ENCODE results near the gene R3HCC1L. TPM values are rescaled to one million over a fixed set of nuclear protein-coding genes. Genes with fewer than 3 reads are reported as not detected.
A peak's percentile ranks its signal among the peaks of the same experiment; 100 is the strongest.
"Not testable (repeated sequence)": the region's sequence is repeated elsewhere in the genome, so short reads cannot be mapped to it uniquely, and the experiment has no call there.

The R3HCC1L gene
- total RNA-seq, 2 experiments from 2014 or later, result 13.5 to 16.8 TPM

DNA sequence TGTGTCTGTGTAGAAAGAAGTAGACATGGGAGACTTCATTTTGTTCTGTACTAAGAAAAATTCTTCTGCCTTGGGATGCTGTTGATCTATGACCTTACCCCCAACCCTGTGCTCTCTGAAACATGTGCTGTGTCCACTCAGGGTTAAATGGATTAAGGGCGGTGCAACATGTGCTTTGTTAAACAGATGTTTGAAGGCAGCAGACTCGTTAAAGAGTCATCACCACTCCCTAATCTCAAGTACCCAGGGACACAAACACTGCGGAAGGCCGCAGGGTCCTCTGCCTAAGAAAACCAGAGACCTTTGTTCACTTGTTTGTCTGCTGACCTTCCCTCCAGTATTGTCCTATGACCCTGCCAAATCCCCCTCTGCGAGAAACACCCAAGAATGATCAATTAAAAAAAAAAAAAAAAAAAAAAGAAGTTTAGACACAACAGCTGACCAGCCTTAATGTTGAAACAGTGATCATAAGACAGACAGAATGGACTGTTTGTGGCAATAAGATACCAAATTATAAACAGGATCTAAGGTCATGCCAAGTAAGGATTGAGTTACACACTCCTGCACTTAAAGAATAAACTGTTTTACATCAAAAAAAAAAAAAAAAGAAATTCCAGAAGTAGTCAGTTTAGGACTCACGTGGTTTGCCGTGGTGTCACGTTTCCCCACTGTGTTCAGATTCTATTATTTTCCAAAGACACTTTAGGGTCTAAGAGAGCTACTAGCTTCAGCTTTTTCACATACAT, 18.9 kb downstream of the R3HCC1L start:
- H3K4me3 Mint-ChIP-seq; DNase-seq; H3K27ac Mint-ChIP-seq; intact Hi-C loops (cut with DNase I, micrococcal nuclease); POLR2A ChIA-PET; H3K27me3 Mint-ChIP-seq; ATAC-seq; CTCF ChIA-PET: not testable (repeated sequence)
- Mint-ChIP-seq H3K36me3 (ENCODE audit: low read depth) (peaks cover 59% of the 10 kb centered on the region), H3K4me1 (peaks cover 22% of the 10 kb centered on the region), H3K9me3 (ENCODE audit: low read depth) (peaks cover 29% of the 10 kb centered on the region)

- Mint-ChIP-seq H3K4me3 (no peak overlapping the region), H3K27me3 (no peaks in the 10 kb centered on the region), H3K36me3 (ENCODE audit: low read depth) (peaks cover 54% of the 10 kb centered on the region), H3K4me1 (peaks cover 22% of the 10 kb centered on the region), H3K27ac (no peak overlapping the region), H3K9me3 (ENCODE audit: low read depth) (peaks cover 24% of the 10 kb centered on the region)
- ATAC-seq (no peak), DNase-seq (no peak)
- intact Hi-C loops (cut with DNase I, micrococcal nuclease), result no loop called here
- POLR2A ChIA-PET, result no interaction called here
- CTCF ChIA-PET, result no interaction called here
Observed at GRCh38 chr10:98154076-98154475, 19.6 kb downstream of the R3HCC1L start.

DNA sequence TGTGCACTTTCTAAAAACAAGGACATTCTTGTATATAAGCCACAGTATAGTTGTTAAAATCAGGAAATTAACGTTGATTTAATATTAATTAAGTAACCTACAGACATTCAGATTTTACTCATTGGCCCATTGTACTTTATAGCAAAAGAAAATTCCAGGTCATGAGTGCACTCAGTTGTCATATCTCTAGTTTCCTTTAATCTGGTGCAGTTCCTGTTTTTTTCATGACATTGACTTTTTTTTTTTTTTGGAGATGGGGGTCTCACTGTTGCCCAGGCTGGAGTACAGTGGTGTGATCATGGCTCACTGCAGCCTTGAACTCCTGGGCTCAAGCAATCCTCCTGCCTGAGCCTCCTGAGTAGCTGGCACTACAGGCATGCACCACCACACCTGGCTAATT, 24.1 kb downstream of the R3HCC1L start:
- intact Hi-C loops (cut with DNase I, micrococcal nuclease), result no loop called here
- Mint-ChIP-seq H3K27ac (no peak overlapping the region), H3K36me3 (ENCODE audit: low read depth) (peaks cover 35% of the 10 kb centered on the region), H3K9me3 (ENCODE audit: low read depth) (no peaks in the 10 kb centered on the region), H3K4me3 (no peak overlapping the region), H3K27me3 (no peaks in the 10 kb centered on the region), H3K4me1 (peaks cover 22% of the 10 kb centered on the region)
- no peak for DNase-seq
- ATAC-seq, result no peak
- ChIA-PET POLR2A (no interaction called here), CTCF (interaction anchor here (1.1 kb wide), 1 partner anchor 12 kb away, joined by 6 read pairs; no protein-coding TSS in a partner anchor)

GRCh38 chr10:98163941-98164340, 29.5 kb downstream of the R3HCC1L start:
- POLR2A ChIA-PET, result no interaction called here
- CTCF ChIA-PET, result no interaction called here
- no peaks in the 10 kb centered on the region for H3K9me3 Mint-ChIP-seq (ENCODE audit: low read depth)
- peaks cover 8% of the 10 kb centered on the region for H3K4me1 Mint-ChIP-seq
- intact Hi-C loops (cut with DNase I, micrococcal nuclease), result no loop called here
- H3K27ac Mint-ChIP-seq, result no peak overlapping the region
- H3K4me3 Mint-ChIP-seq, result no peak overlapping the region
- peaks cover 27% of the 10 kb centered on the region for H3K36me3 Mint-ChIP-seq (ENCODE audit: low read depth)
- DNase-seq (no peak), ATAC-seq (no peak)
- H3K27me3 Mint-ChIP-seq, result no peaks in the 10 kb centered on the region

- Mint-ChIP-seq H3K36me3 (ENCODE audit: low read depth) (peaks cover 26% of the 10 kb centered on the region), H3K4me3 (no peak overlapping the region), H3K27ac (no peak overlapping the region), H3K9me3 (ENCODE audit: low read depth) (no peaks in the 10 kb centered on the region), H3K4me1 (peaks cover 15% of the 10 kb centered on the region), H3K27me3 (no peaks in the 10 kb centered on the region)
- POLR2A ChIA-PET, result no interaction called here
- CTCF ChIA-PET, result interaction anchor here (0.5 to 1.3 kb wide), 3 partner anchors 9 to 1389 kb away, joined by 3 to 5 read pairs (median 4); no protein-coding TSS in a partner anchor
- DNase-seq (no peak), ATAC-seq (no peak)
- intact Hi-C loops (cut with DNase I, micrococcal nuclease), result no loop called here
Observed at GRCh38 chr10:98167191-98167590, 32.7 kb downstream of the R3HCC1L start.

GRCh38 chr10:98168147-98168546, 33.7 kb downstream of the R3HCC1L start:
- H3K27me3 Mint-ChIP-seq, result no peaks in the 10 kb centered on the region
- CTCF ChIA-PET, result interaction anchor here (0.7 to 1.9 kb wide), 4 partner anchors 8 to 158 kb away, joined by 3 to 5 read pairs (median 4); no protein-coding TSS in a partner anchor

GRCh38 chr10:98168766-98169165, 34.3 kb downstream of the R3HCC1L start:
- no peak overlapping the region for H3K27ac Mint-ChIP-seq
- ChIA-PET POLR2A (no interaction called here), CTCF (interaction anchor here (0.7 to 1.9 kb wide), 5 partner anchors 9 to 307 kb away, joined by 3 to 5 read pairs (median 4); no protein-coding TSS in a partner anchor)
- intact Hi-C loops (cut with DNase I, micrococcal nuclease), result no loop called here
- ATAC-seq, result no peak
- peaks cover 15% of the 10 kb centered on the region for H3K4me1 Mint-ChIP-seq
- DNase-seq, result no peak
- H3K27me3 Mint-ChIP-seq, result no peaks in the 10 kb centered on the region
- H3K36me3 Mint-ChIP-seq (ENCODE audit: low read depth), result peaks cover 21% of the 10 kb centered on the region
- no peak overlapping the region for H3K4me3 Mint-ChIP-seq
- H3K9me3 Mint-ChIP-seq (ENCODE audit: low read depth), result no peaks in the 10 kb centered on the region

More at GRCh38 chr10:98168147-98168546, 33.7 kb downstream of the R3HCC1L start:
- Mint-ChIP-seq H3K36me3 (ENCODE audit: low read depth) (peaks cover 21% of the 10 kb centered on the region), H3K4me3 (no peak overlapping the region), H3K27ac (no peak overlapping the region), H3K4me1 (peaks cover 15% of the 10 kb centered on the region), H3K9me3 (ENCODE audit: low read depth) (no peaks in the 10 kb centered on the region)
- no peak for ATAC-seq
- DNase-seq, result no peak
- POLR2A ChIA-PET, result interaction anchor here (0.5 kb wide), 1 partner anchor 19 kb away, joined by 3 read pairs; no protein-coding TSS in a partner anchor
- intact Hi-C loops (cut with DNase I, micrococcal nuclease), result no loop called here

GRCh38 chr10:98169379-98169778, 34.9 kb downstream of the R3HCC1L start:
- intact Hi-C loops (cut with DNase I, micrococcal nuclease), result no loop called here
- POLR2A ChIA-PET, result no interaction called here

DNA sequence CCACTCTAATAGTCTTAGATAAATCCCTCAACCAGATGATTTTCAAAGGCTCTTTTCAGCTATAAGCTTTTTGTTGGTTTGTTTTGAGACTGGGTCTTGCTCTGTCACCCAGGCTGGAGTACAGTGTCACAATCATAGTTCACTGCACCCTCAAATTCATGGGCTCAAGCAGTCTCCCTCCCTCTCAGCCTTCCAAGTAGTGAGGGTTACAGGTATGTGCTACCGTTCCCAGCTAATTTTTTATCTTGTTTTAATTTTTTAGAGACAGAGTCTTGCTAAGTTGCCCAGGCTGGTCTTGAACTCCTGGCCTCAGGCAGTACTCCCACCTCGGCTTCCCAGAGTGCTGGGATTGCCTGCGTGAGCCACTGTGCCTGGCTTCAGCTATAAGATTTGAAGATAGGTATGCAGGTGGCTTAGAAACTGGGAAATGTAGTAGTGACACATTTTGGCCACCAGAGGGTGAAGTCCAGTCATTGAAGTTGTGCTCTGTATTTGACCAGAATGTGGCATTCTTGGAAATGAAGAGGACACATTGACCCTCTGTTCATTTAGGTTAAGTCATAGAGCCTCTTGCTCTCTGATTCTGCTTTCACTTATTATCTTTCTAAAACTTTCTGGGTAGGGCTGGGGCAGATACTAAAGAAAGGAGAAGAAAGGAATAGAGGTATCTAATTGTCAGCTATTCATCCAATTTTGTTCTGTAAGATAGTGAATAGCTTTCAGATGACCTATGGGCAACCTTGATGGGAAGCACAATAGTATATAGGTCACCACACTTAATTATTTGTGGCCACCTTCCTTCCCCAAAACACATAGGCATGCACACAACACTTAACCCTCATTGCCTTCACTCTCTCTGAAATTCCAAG, 36.0 kb downstream of the R3HCC1L start:
- H3K36me3 Mint-ChIP-seq (ENCODE audit: low read depth), result peaks cover 27% of the 10 kb centered on the region
- no peak overlapping the region for H3K4me3 Mint-ChIP-seq
- ChIA-PET POLR2A (no interaction called here), CTCF (interaction anchor here (0.7 to 2.5 kb wide), 25 partner anchors 9 to 165 kb away, joined by 3 to 12 read pairs (median 3); partner anchors contain the start of gene R3HCC1L)
- ATAC-seq, result peak; percentile 65
- DNase-seq, result peak; percentile 28
- intact Hi-C loops (cut with DNase I, micrococcal nuclease), result loop anchor here (1.0 to 10.0 kb wide), 2 partner anchors 134 to 139 kb away; no protein-coding TSS in a partner anchor
- no peak overlapping the region for H3K27ac Mint-ChIP-seq
- H3K9me3 Mint-ChIP-seq (ENCODE audit: low read depth), result no peaks in the 10 kb centered on the region
- no peaks in the 10 kb centered on the region for H3K27me3 Mint-ChIP-seq
- peaks cover 18% of the 10 kb centered on the region for H3K4me1 Mint-ChIP-seq

More at GRCh38 chr10:98169379-98169778, 34.9 kb downstream of the R3HCC1L start:
- H3K4me3 Mint-ChIP-seq, result no peak overlapping the region
- DNase-seq (no peak), ATAC-seq (no peak)
- CTCF ChIA-PET, result interaction anchor here (0.6 to 1.9 kb wide), 17 partner anchors 10 to 308 kb away, joined by 3 to 9 read pairs (median 3); no protein-coding TSS in a partner anchor
- no peaks in the 10 kb centered on the region for H3K27me3 Mint-ChIP-seq
- no peaks in the 10 kb centered on the region for H3K9me3 Mint-ChIP-seq (ENCODE audit: low read depth)
- peaks cover 22% of the 10 kb centered on the region for H3K36me3 Mint-ChIP-seq (ENCODE audit: low read depth)
- H3K4me1 Mint-ChIP-seq, result peaks cover 15% of the 10 kb centered on the region
- H3K27ac Mint-ChIP-seq, result no peak overlapping the region

DNA sequence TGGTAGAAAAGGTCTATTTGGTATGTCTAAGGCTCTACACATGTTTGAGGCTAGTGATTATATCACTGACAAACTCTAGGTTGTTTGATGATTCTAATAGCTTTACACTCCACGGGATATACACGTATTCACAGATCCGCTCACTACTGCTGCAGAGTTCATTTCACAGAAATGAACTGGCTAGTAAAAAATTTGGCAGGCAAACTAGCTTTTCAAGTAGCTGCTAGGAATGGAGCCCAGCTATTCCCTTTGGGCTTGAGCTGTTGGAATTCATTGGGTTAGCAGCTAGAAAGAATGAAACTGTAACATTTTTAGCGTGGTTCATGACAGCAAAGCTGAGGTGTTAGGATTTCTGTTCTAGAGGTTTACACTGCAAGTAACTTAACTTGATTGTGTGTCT, 37.6 kb downstream of the R3HCC1L start:
- DNase-seq (no peak), ATAC-seq (no peak)
- Mint-ChIP-seq H3K4me1 (peaks cover 20% of the 10 kb centered on the region), H3K27me3 (no peaks in the 10 kb centered on the region), H3K27ac (no peak overlapping the region), H3K4me3 (no peak overlapping the region), H3K9me3 (ENCODE audit: low read depth) (no peaks in the 10 kb centered on the region), H3K36me3 (ENCODE audit: low read depth) (peaks cover 30% of the 10 kb centered on the region)
- ChIA-PET CTCF (interaction anchor here (0.6 to 2.5 kb wide), 9 partner anchors 9 to 1075 kb away, joined by 3 to 12 read pairs (median 3); no protein-coding TSS in a partner anchor), POLR2A (no interaction called here)
- intact Hi-C loops (cut with DNase I, micrococcal nuclease), result loop anchor here in 1 of 2 experiments (10.0 kb wide), 1 partner anchor 133 kb away; no protein-coding TSS in a partner anchor

- H3K4me1 Mint-ChIP-seq, result peaks cover 22% of the 10 kb centered on the region
- intact Hi-C loops (cut with DNase I, micrococcal nuclease), result loop anchor here in 1 of 2 experiments (10.0 kb wide), 1 partner anchor 132 kb away; no protein-coding TSS in a partner anchor
- POLR2A ChIA-PET, result no interaction called here
Observed at GRCh38 chr10:98172495-98172894, 38.0 kb downstream of the R3HCC1L start.

More at GRCh38 chr10:98172495-98172894, 38.0 kb downstream of the R3HCC1L start:
- H3K27me3 Mint-ChIP-seq, result no peaks in the 10 kb centered on the region
- H3K4me3 Mint-ChIP-seq, result no peak overlapping the region
- CTCF ChIA-PET, result interaction anchor here (0.6 to 2.5 kb wide), 4 partner anchors 10 to 369 kb away, joined by 3 to 12 read pairs (median 5); no protein-coding TSS in a partner anchor
- no peaks in the 10 kb centered on the region for H3K9me3 Mint-ChIP-seq (ENCODE audit: low read depth)
- H3K27ac Mint-ChIP-seq, result no peak overlapping the region
- DNase-seq (no peak), ATAC-seq (no peak)
- peaks cover 35% of the 10 kb centered on the region for H3K36me3 Mint-ChIP-seq (ENCODE audit: low read depth)

Measured in activated CD4-positive, alpha-beta T cell treated with anti-CD3 and anti-CD28 coated beads for 36 hours (primary cell).